D721Med (cell line): ENCODE data around the gene CBFA2T3.
"Not testable (repeated sequence)": the region's sequence is repeated elsewhere in the genome, so short reads cannot be mapped to it uniquely, and the experiment has no call there.

ENCODE experiments used
- DNase-seq: peaks from one replicate; pipeline ENCODE4 v3.0.0; 2011; ENCODE audit warnings: low spot score; ENCODE audit not compliant: insufficient read length
- FAIRE-seq: peaks from 2 replicates; lab custom pipeline; 2011; peaks lifted over from hg19 to GRCh38; lab: Jason Lieb, UNC
- CTCF ChIP-seq: IDR thresholded peaks from 2 replicates; pipeline ENCODE4 v1.5.1; 2012; ENCODE audit warnings: mild to moderate bottlenecking, control low read depth; ENCODE audit not compliant: insufficient read depth; ENCODE audit errors: missing control alignments

CBFA2T3 gene

DNA sequence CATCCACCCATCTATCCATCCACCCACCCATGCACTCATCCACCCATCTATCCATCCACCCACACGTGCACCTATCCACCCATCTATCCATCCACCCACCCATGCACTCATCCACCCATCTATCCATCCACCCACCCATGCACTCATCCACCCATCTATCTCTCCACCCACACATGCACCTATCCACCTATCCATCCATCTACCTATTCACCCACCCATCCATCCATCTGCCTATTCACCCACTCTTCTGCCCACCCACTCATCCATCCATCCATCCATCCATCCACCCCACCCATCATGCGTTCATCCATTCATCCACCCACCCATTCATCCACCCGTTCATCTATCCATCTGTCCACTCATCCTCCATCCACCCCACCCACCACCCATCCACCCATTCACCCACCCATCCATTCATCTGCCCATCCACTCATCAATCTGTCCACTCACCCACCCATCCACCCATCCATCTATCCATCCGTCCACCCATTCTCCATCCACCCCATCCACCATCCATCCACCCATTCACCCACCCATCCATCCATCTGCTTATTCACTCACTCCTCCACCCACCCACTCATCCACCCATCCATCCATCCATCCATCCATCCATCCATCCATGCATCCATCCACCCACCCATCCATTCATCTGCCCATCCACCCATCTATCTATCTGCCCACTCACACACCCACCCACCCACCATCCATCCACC, 35.1 kb upstream of the CBFA2T3 start:
- DNase-seq (no peak), FAIRE-seq (no peak)
- no peak for TF ChIP-seq CTCF

GRCh38 chr16:89010210-89010925, 33.4 kb upstream of the CBFA2T3 start:
- no peak for DNase-seq
- TF ChIP-seq CTCF: no peak
- FAIRE-seq: no peak

DNA sequence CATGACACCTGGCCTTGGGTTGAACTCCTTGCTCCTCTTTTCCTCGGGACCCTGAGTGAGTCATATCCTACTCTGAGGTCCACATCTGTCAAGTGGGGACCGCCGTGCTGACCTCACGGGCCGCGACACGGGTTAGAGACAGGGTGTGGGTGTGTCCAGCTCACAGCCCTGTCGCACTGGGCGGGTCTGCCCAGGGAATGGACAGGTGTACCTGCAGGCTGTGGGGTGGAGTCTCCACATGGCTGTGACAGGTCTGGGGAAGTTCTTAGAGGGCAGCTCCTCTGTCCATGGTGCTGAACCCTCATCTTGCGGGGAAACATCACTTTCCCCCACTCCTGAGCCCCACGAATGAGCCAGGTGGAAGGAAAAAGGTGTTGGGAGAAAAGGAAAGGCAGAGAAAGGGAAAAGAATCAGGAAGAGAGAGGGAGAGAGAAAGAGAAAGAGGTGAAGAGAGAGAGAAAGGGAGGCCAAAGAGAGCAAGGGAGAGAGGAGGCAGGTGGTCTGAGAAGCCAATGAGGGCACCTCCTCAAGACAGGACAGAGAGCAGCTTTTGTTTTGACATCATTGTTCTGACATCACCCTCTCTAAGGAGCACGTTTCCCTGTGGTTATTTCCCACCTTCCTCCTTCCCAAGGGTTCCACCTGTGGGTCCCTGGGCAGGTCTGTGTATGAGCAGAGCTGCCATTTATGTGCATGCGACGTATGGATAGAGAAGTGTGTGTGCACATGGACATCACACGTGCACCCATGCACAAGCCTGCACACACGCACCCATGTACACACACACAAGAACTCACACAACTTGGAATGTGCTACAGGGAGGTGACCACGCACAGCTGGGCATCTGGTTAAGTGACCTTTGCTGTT, 32.6 kb upstream of the CBFA2T3 start:
- FAIRE-seq (no peak), DNase-seq (no peak)
- TF ChIP-seq CTCF: no peak

- DNase-seq, FAIRE-seq: not testable (repeated sequence)
Measured at GRCh38 chr16:89008796-89009195, 31.8 kb upstream of the CBFA2T3 start.

DNA sequence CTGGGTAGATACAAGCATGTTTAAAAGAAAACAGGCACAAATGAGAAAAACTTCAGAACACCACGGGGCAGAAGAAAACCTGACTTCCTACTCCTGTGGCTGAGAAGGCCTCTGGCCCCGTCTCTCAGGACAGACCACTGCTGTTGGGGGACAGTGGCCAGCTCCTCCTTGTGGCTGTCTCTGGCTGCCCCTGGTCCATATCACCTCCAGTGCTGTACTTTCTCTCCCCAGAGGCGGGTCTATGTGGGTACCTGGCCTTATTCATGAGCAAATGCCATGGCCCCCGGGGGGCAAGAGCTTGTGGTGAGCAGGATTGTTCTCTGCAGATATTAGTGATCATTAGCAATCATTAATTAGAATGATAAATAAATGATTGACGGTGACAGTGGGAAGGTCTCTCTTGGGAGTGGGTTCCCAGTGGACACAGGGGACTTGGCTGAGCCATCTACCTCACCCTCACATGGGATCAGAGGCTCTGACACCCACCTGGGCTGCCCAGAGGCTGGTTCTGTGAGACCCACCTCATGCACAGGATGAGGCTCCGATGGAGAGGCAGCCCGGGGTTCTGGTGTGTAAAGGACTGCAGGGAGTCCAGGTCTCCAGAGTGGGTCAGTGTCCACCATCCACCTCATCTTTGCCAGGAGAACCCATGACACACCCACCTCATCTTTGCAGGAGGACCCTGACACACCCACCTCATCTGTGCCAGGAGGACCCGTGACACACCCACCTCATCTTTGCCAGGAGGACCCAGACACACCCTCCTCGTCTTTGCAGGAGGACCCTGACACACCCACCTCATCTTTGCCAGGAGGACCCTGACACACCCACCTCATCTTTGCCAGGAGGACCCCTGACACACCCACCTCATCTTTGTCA, 30.6 kb upstream of the CBFA2T3 start:
- FAIRE-seq (no peak), DNase-seq (no peak)
- TF ChIP-seq CTCF: no peak

- FAIRE-seq: no peak
- no peak for DNase-seq
- no peak for TF ChIP-seq CTCF
Measured at GRCh38 chr16:89006036-89006752, 29.2 kb upstream of the CBFA2T3 start.
